Tibial nerve (tissue), 4 donors: ENCODE data around the gene CGB7. TPM values are rescaled to one million over a fixed set of nuclear protein-coding genes. Genes with fewer than 3 reads are reported as not detected.

Source experiments
- DNase-seq, 2 donors: peaks; one replicate each; pipeline ENCODE4 v3.0.0-alpha.2; 2019; ENCODE audit warnings: low spot score in 2 of 2
- H3K27ac ChIP-seq, 4 donors: fragments of 200-600 bp; sonication (generic) in 3 of 4; one replicate each; pipeline ENCODE4 v1.5.1; 2017 to 2019; ENCODE audit warnings: mild to moderate bottlenecking in 1 of 4
- H3K27me3 ChIP-seq, 2 donors: fragments of 200-600 bp; sonication (generic) in 1 of 2; one replicate each; pipeline versions ENCODE4 v1.5.1 to v1.6.0; 2017 to 2019
- H3K36me3 ChIP-seq, 3 donors: fragments of 200-600 bp; sonication (generic); one replicate each; pipeline ENCODE4 v1.5.1; 2018 to 2019
- H3K4me1 ChIP-seq, 4 donors: fragments of 200-600 bp; sonication (generic) in 3 of 4; one replicate each; pipeline ENCODE4 v1.5.1; 2017 to 2019
- H3K4me3 ChIP-seq, 4 donors: fragments of 200-600 bp; sonication (generic) in 3 of 4; one replicate each; pipeline ENCODE4 v1.5.1; 2017 to 2019; ENCODE audit warnings: mild to moderate bottlenecking in 1 of 4, moderate library complexity in 1 of 4
- H3K9me3 ChIP-seq, 4 donors: fragments of 200-600 bp; sonication (generic) in 3 of 4; one replicate each; pipeline ENCODE4 v1.5.1; 2017 to 2019
- CTCF ChIP-seq, 5 experiments: fragments of 200-600 bp in 3 of 5; fragments of 450-650 bp in 2 of 5; sonication (generic) in 3 of 5; IDR thresholded peaks; one replicate each; pipeline ENCODE4 v1.5.1; 2016 to 2019; ENCODE audit warnings: antibody characterized with exemption in 5 of 5, mild to moderate bottlenecking in 3 of 5, moderate library complexity in 2 of 5
- EP300 ChIP-seq, 2 donors: sonication (generic); formaldehyde crosslinking; IDR thresholded peaks; one replicate each; pipeline ENCODE4 v1.6.1; 2017; ENCODE audit warnings: antibody characterized with exemption in 2 of 2, mild to moderate bottlenecking in 1 of 2
- POLR2A ChIP-seq, 2 donors: fragments of 450-650 bp; IDR thresholded peaks; one replicate each; pipeline ENCODE4 v1.6.1; 2017; ENCODE audit warnings: antibody characterized with exemption in 2 of 2, mild to moderate bottlenecking in 2 of 2, moderate library complexity in 2 of 2
- WGBS, 2 donors: methylation state at CpG; one replicate each; pipeline ENCODE4 v1.1.5; 2018; 5-methylcytosine and 5-hydroxymethylcytosine counted together
- total RNA-seq, 4 donors: library from RNA; depleted of rRNA; stranded (reverse); fragments of >200 nt; gene quantifications; one replicate each; pipeline ENCODE4 v1.1.0, GENCODE V29; 2016

CGB7 gene
- total RNA-seq, 4 donors from 2014 or later, result not detected

GRCh38 chr19:49094505-49095482 is 37.2 kb upstream of the CGB7 start:
- TF ChIP-seq POLR2A (IDR thresholded peaks at IDR 0.05) (no peak), CTCF (IDR thresholded peaks at IDR 0.05) (no peak), EP300 (IDR thresholded peaks at IDR 0.05) (no peak)
- no peak for DNase-seq
- 70 to 74% methylated on average over 23 of the region's 23 CpGs for WGBS, 2 donors
- Histone ChIP-seq H3K9me3 (no peaks in the 10 kb centered on the region), H3K36me3 (peaks cover 8 to 100% (median 49%) of the 10 kb centered on the region in 3 donors), H3K4me3 (no peak overlapping the region), H3K4me1 (peaks cover 0 to 20% (median 0%) of the 10 kb centered on the region in 4 donors), H3K27me3 (no peaks in the 10 kb centered on the region), H3K27ac (no peak overlapping the region)

- H3K27me3 ChIP-seq, result no peaks in the 10 kb centered on the region
- no peak for DNase-seq
- peaks cover 0 to 27% (median under 1%) of the 10 kb centered on the region in 4 donors for H3K4me1 ChIP-seq
- TF ChIP-seq CTCF (IDR thresholded peaks at IDR 0.05) (no peak), POLR2A (IDR thresholded peaks at IDR 0.05) (no peak), EP300 (IDR thresholded peaks at IDR 0.05) (no peak)
- H3K27ac ChIP-seq, result no peak overlapping the region
- H3K4me3 ChIP-seq, result no peak overlapping the region
- no peaks in the 10 kb centered on the region for H3K9me3 ChIP-seq
- WGBS, 2 donors, result 92 to 93% methylated on average over 6 of the region's 6 CpGs
- peaks cover 7 to 97% (median 41%) of the 10 kb centered on the region in 3 donors for H3K36me3 ChIP-seq
These were observed 35.1 kb upstream of the CGB7 start for GRCh38 chr19:49092686-49093085.

- H3K4me3 ChIP-seq, result no peak overlapping the region
- WGBS, 2 donors, result 92% methylated on average over 17 of the region's 17 CpGs
- peaks cover 7 to 93% (median 34%) of the 10 kb centered on the region in 3 donors for H3K36me3 ChIP-seq
- H3K27me3 ChIP-seq, result no peaks in the 10 kb centered on the region
- peaks cover 0 to 35% (median 9%) of the 10 kb centered on the region in 4 donors for H3K4me1 ChIP-seq
- no peak for DNase-seq
- H3K9me3 ChIP-seq, result no peaks in the 10 kb centered on the region
- TF ChIP-seq EP300 (IDR thresholded peaks at IDR 0.05) (no peak), CTCF (IDR thresholded peaks at IDR 0.05) (no peak), POLR2A (IDR thresholded peaks at IDR 0.05) (no peak)
- H3K27ac ChIP-seq, result no peak overlapping the region
These were observed 34.0 kb upstream of the CGB7 start for GRCh38 chr19:49091391-49092038.

- Histone ChIP-seq H3K27me3 (no peaks in the 10 kb centered on the region), H3K4me3 (peak overlapping the region; percentile 71 to 98 (median 90)), H3K4me1 (peaks cover 0 to 38% (median 18%) of the 10 kb centered on the region in 4 donors), H3K27ac (peak overlapping the region in 3 of 4 donors; percentile 84 to 95 (median 90)), H3K36me3 (peaks cover 2 to 41% (median 16%) of the 10 kb centered on the region in 3 donors), H3K9me3 (no peaks in the 10 kb centered on the region)
- no peak for DNase-seq
- TF ChIP-seq EP300 (IDR thresholded peaks at IDR 0.05) (no peak), CTCF (IDR thresholded peaks at IDR 0.05) (no peak), POLR2A (IDR thresholded peaks at IDR 0.05) (no peak)
- WGBS, 2 donors, result 45 to 51% methylated on average over 11 of the region's 11 CpGs
These were observed 28.7 kb upstream of the CGB7 start for GRCh38 chr19:49086296-49086695.
